ENCODE results near the gene HK2. TPM values are rescaled to one million over a fixed set of nuclear protein-coding genes. Genes with fewer than 3 reads are reported as not detected.

Gene HK2
- total RNA-seq, 1 donor from 2014 or later: 8.1 TPM

- H3K4me3 Mint-ChIP-seq (ENCODE audit: unreplicated experiment): peak overlapping the region; percentile 91
- H3K27me3 Mint-ChIP-seq (ENCODE audit: unreplicated experiment): peaks cover 6% of the 10 kb centered on the region
- H3K27ac Mint-ChIP-seq (ENCODE audit: unreplicated experiment): no peak overlapping the region
- H3K4me1 Mint-ChIP-seq (ENCODE audit: low read depth, unreplicated experiment): peaks cover 12% of the 10 kb centered on the region
- H3K36me3 Mint-ChIP-seq (ENCODE audit: unreplicated experiment): no peaks in the 10 kb centered on the region
- DNase-seq: no peak
- TF ChIP-seq, protein P1, sequence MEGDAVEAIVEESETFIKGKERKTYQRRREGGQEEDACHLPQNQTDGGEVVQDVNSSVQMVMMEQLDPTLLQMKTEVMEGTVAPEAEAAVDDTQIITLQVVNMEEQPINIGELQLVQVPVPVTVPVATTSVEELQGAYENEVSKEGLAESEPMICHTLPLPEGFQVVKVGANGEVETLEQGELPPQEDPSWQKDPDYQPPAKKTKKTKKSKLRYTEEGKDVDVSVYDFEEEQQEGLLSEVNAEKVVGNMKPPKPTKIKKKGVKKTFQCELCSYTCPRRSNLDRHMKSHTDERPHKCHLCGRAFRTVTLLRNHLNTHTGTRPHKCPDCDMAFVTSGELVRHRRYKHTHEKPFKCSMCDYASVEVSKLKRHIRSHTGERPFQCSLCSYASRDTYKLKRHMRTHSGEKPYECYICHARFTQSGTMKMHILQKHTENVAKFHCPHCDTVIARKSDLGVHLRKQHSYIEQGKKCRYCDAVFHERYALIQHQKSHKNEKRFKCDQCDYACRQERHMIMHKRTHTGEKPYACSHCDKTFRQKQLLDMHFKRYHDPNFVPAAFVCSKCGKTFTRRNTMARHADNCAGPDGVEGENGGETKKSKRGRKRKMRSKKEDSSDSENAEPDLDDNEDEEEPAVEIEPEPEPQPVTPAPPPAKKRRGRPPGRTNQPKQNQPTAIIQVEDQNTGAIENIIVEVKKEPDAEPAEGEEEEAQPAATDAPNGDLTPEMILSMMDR (IDR thresholded peaks at IDR 0.05; ENCODE audit: partially characterized antibody, unreplicated experiment): peak; percentile 91
- H3K9me3 Mint-ChIP-seq (ENCODE audit: unreplicated experiment): peaks cover 8% of the 10 kb centered on the region
Measured at GRCh38 chr2:74835831-74836674, 2.1 kb downstream of the HK2 start.

DNA sequence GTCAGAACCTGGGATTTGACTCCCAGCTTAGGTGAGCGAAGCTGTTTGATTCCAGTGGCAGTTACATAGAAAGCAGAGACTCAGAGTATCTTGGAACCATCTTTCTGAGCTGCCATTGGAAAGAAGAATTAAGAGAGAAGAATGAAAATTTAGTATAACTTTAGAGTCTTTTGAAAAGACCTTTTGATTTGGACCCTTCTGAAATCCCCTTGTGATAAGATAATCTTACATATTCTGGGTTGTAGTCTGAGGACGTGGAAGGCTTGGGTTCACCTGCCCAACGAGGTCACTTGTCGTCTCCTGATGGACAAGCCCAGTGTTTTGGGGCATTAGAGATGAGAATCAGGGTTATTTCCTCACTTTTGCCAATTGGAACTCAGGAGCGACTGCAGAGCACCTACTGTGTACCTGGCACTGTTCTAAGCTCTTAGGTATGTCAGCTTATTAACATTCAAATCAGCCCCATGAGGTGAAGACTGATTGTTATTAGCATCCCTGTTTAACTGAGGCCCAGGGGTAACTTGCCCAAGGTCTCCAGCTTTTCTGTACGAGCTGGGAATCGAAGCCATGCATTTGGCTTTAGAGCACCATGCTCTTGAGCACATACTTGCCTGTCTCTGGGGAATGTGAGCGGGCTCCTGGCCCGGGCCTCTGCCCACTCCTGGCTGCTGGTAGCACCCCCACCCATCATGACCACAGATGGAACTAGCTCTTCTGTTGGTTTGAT is 2.9 kb downstream of the HK2 start:
- Mint-ChIP-seq H3K4me1 (ENCODE audit: low read depth, unreplicated experiment) (peaks cover 12% of the 10 kb centered on the region), H3K4me3 (ENCODE audit: unreplicated experiment) (no peak overlapping the region), H3K27me3 (ENCODE audit: unreplicated experiment) (peaks cover 6% of the 10 kb centered on the region), H3K36me3 (ENCODE audit: unreplicated experiment) (no peaks in the 10 kb centered on the region), H3K9me3 (ENCODE audit: unreplicated experiment) (peaks cover 5% of the 10 kb centered on the region), H3K27ac (ENCODE audit: unreplicated experiment) (no peak overlapping the region)
- no peak for DNase-seq
- TF ChIP-seq, protein P1 (IDR thresholded peaks at IDR 0.05; ENCODE audit: partially characterized antibody, unreplicated experiment): peak; percentile 58

- H3K9me3 Mint-ChIP-seq (ENCODE audit: unreplicated experiment): peaks cover 3% of the 10 kb centered on the region
- TF ChIP-seq, protein P1 (IDR thresholded peaks at IDR 0.05; ENCODE audit: partially characterized antibody, unreplicated experiment): no peak
- peaks cover 2% of the 10 kb centered on the region for H3K27me3 Mint-ChIP-seq (ENCODE audit: unreplicated experiment)
- H3K4me1 Mint-ChIP-seq (ENCODE audit: low read depth, unreplicated experiment): peaks cover 2% of the 10 kb centered on the region
- H3K4me3 Mint-ChIP-seq (ENCODE audit: unreplicated experiment): no peak overlapping the region
- H3K36me3 Mint-ChIP-seq (ENCODE audit: unreplicated experiment): no peaks in the 10 kb centered on the region
- DNase-seq: no peak
- no peak overlapping the region for H3K27ac Mint-ChIP-seq (ENCODE audit: unreplicated experiment)
Measured at GRCh38 chr2:74841641-74842040, 7.7 kb downstream of the HK2 start.

DNA sequence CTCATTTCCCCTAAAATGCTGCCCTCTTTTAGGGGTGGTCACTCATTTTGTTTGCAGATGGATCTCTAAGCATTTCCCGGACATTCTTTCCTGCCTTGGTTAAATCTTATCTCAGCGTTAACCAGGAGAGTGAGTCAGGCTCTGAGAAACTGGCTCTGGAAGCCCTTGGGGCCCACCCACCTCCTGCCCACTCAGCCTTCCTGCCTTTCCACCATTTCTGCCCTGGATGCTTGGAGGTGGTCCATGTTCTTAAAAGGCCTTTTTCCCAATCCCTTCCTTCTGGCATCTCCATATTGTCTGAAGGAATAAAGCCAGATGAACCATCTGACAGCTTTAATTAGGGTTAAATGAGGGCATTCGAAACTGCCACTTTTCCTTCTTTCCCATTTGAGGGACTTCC is 9.5 kb downstream of the HK2 start:
- H3K27ac Mint-ChIP-seq (ENCODE audit: unreplicated experiment): no peak overlapping the region

More for the DNA sequence above, 9.5 kb downstream of the HK2 start:
- TF ChIP-seq, protein P1 (IDR thresholded peaks at IDR 0.05; ENCODE audit: partially characterized antibody, unreplicated experiment): no peak
- DNase-seq: no peak
- Mint-ChIP-seq H3K9me3 (ENCODE audit: unreplicated experiment) (peaks cover 1% of the 10 kb centered on the region), H3K4me1 (ENCODE audit: low read depth, unreplicated experiment) (no peaks in the 10 kb centered on the region), H3K36me3 (ENCODE audit: unreplicated experiment) (no peaks in the 10 kb centered on the region), H3K27me3 (ENCODE audit: unreplicated experiment) (peaks cover 2% of the 10 kb centered on the region), H3K4me3 (ENCODE audit: unreplicated experiment) (no peak overlapping the region)
